Upper lobe of left lung (tissue), 4 donors: ENCODE measurements around the gene ACACA.

Experiments used
- CTCF ChIP-seq, 6 experiments: fragments of 450-650 bp in 4 of 6; fragments of 200-600 bp in 2 of 6; sonication (generic) in 2 of 6; IDR thresholded peaks; one replicate each; pipeline ENCODE4 v1.5.1; 2016 to 2019; ENCODE audit warnings: antibody characterized with exemption in 6 of 6
- POLR2A ChIP-seq, 4 donors: fragments of 450-650 bp; IDR thresholded peaks; one replicate each; pipeline ENCODE4 v1.5.1; 2016 to 2017; ENCODE audit warnings: antibody characterized with exemption in 4 of 4, mild to moderate bottlenecking in 2 of 4
- POLR2AphosphoS5 ChIP-seq, 2 donors: sonication (generic); formaldehyde crosslinking; IDR thresholded peaks; one replicate each; pipeline ENCODE4 v1.5.1; 2017; ENCODE audit warnings: antibody characterized with exemption in 2 of 2

GRCh38 chr17:37430051-37430627 is 23.5 kb upstream of the ACACA start:
- TF ChIP-seq POLR2A (IDR thresholded peaks at IDR 0.05) (no peak), CTCF (IDR thresholded peaks at IDR 0.05) (no peak), POLR2AphosphoS5 (IDR thresholded peaks at IDR 0.05) (no peak)
